Endothelial cell of umbilical vein (primary cell): Measurements from ENCODE around the gene ZDHHC14. TPM values are rescaled to one million over a fixed set of nuclear protein-coding genes. Genes with fewer than 3 reads are reported as not detected.

Source experiments
- BruUV-seq: library from RNA; stranded (reverse); fragments of 400-500 nt; replicated peaks from 2 replicates; lab custom pipeline; 2021; lab: Mats Ljungman, UMichigan
- CTCF ChIA-PET: fragments of 300-600, 350-600 bp; sonication (Branson Sonifier 250); formaldehyde crosslinking; loops from one replicate; lab custom pipeline; 2021; ENCODE audit warnings: antibody characterized with exemption, inconsistent platforms; lab: Charles Lee
- POLR2A ChIA-PET: fragments of 300-600, 350-600 bp; sonication (Branson Sonifier 250); formaldehyde crosslinking; loops from one replicate; lab custom pipeline; 2021; ENCODE audit warnings: antibody characterized with exemption, inconsistent platforms; lab: Charles Lee
- DNase-seq: peaks from one replicate; pipeline ENCODE4 v3.0.0-alpha.2; 2011; ENCODE audit warnings: low read depth, low spot score
- FAIRE-seq: peaks from 2 replicates; lab custom pipeline; 2011; peaks lifted over from hg19 to GRCh38; lab: Jason Lieb, UNC
- H2AFZ ChIP-seq: 2 replicates; pipeline ENCODE4 v1.6.0; 2012; ENCODE audit warnings: low read depth, low read length, control low read depth, inconsistent platforms
- H3K27ac ChIP-seq: 2 replicates; pipeline ENCODE4 v1.5.1; 2011; ENCODE audit warnings: low read depth, mild to moderate bottlenecking, control low read depth, low read length, moderate library complexity; ENCODE audit not compliant: insufficient read depth
- H3K27me3 ChIP-seq, 2 experiments: 2 replicates each; pipeline versions ENCODE4 v1.6.0 to v1.6.1; 2011; ENCODE audit warnings: low read length in 2 of 2, mixed read lengths in 1 of 2; ENCODE audit not compliant: control insufficient read depth in 2 of 2, insufficient read depth in 2 of 2
- H3K36me3 ChIP-seq, 2 experiments: 2 replicates in 1 of 2; 3 replicates in 1 of 2; pipeline ENCODE4 v1.5.1; 2011; ENCODE audit warnings: low read length in 2 of 2, mild to moderate bottlenecking in 1 of 2, moderate library complexity in 1 of 2; ENCODE audit not compliant: control insufficient read depth in 2 of 2, insufficient read depth in 2 of 2; ENCODE audit errors: extremely low read depth in 1 of 2
- H3K4me1 ChIP-seq: 3 replicates; pipeline ENCODE4 v1.5.1; 2011; ENCODE audit warnings: mild to moderate bottlenecking, low read length; ENCODE audit not compliant: control insufficient read depth, insufficient read depth; ENCODE audit errors: extremely low read depth
- H3K4me2 ChIP-seq: 2 replicates; pipeline ENCODE4 v1.6.1; 2011; ENCODE audit warnings: low read length, control low read depth, mixed read lengths; ENCODE audit not compliant: insufficient read depth
- H3K4me3 ChIP-seq, 3 experiments: fragments of 200-600 bp in 1 of 3; sonication (generic), shearing (Covaris generic) in 1 of 3; replicated peaks in 1 of 3; 2 replicates each; pipeline ENCODE4 v1.5.1; 2011 to 2016; ENCODE audit warnings: control low read depth in 3 of 3, low read length in 3 of 3, mild to moderate bottlenecking in 2 of 3, inconsistent platforms in 1 of 3, low read depth in 1 of 3, moderate library complexity in 1 of 3; ENCODE audit not compliant: insufficient read depth in 1 of 3
- H3K79me2 ChIP-seq: 2 replicates; pipeline ENCODE4 v1.6.0; 2012; ENCODE audit warnings: low read length, inconsistent platforms; ENCODE audit not compliant: control insufficient read depth, insufficient read depth
- H3K9ac ChIP-seq: replicated peaks from 2 replicates; pipeline ENCODE3; 2011; ENCODE audit warnings: low read length, control low read depth; ENCODE audit not compliant: insufficient read depth; ENCODE audit errors: extremely low read depth
- H3K9me1 ChIP-seq: replicated peaks from 3 replicates; pipeline ENCODE4 v1.6.0; 2011; ENCODE audit warnings: mild to moderate bottlenecking, low read length; ENCODE audit not compliant: control insufficient read depth, insufficient read depth; ENCODE audit errors: extremely low read depth
- H3K9me3 ChIP-seq: replicated peaks from 2 replicates; pipeline ENCODE4 v1.5.1; 2012; ENCODE audit warnings: low read length, inconsistent platforms; ENCODE audit not compliant: control insufficient read depth, insufficient read depth
- H4K20me1 ChIP-seq: replicated peaks from 2 replicates; pipeline ENCODE3; 2011; ENCODE audit warnings: mild to moderate bottlenecking, low read length; ENCODE audit not compliant: control insufficient read depth, insufficient read depth; ENCODE audit errors: extremely low read depth
- CTCF ChIP-seq, 2 donors: IDR thresholded peaks; 1 replicate in 1 of 2; 2 replicates in 1 of 2; pipeline ENCODE4 v1.5.1; 2011; ENCODE audit warnings: low read length in 2 of 2, mild to moderate bottlenecking in 2 of 2, moderate library complexity in 2 of 2, control low read depth in 1 of 2, inconsistent platforms in 1 of 2, low read depth in 1 of 2; ENCODE audit not compliant: insufficient read depth in 1 of 2; ENCODE audit errors: extremely low read depth in 1 of 2
- EZH2 ChIP-seq: IDR thresholded peaks from 2 replicates; pipeline ENCODE4 v1.6.1; 2012; ENCODE audit warnings: borderline replicate concordance, low read depth, mild to moderate bottlenecking, moderate library complexity, low read length, inconsistent platforms; ENCODE audit not compliant: severe bottlenecking
- FOS ChIP-seq: IDR thresholded peaks from 2 replicates; pipeline ENCODE4 v1.6.1; 2011; ENCODE audit warnings: mild to moderate bottlenecking, low read length, moderate library complexity, borderline replicate concordance; ENCODE audit not compliant: insufficient read depth
- GATA2 ChIP-seq: IDR thresholded peaks from 2 replicates; pipeline ENCODE4 v1.7.0; 2011; ENCODE audit warnings: low read depth, mild to moderate bottlenecking, moderate library complexity, mixed read lengths, low read length; ENCODE audit not compliant: insufficient read length, insufficient read depth
- JUN ChIP-seq: IDR thresholded peaks from 2 replicates; pipeline ENCODE4 v1.6.1; 2011; ENCODE audit warnings: borderline replicate concordance, low read depth; ENCODE audit not compliant: insufficient read length, insufficient read depth
- MYC ChIP-seq: IDR thresholded peaks from one replicate; pipeline ENCODE4 v1.6.1; 2011; ENCODE audit warnings: mild to moderate bottlenecking, low read depth, low read length
- POLR2A ChIP-seq: IDR thresholded peaks from 2 replicates; pipeline ENCODE4 v1.6.1; 2012; ENCODE audit warnings: low read depth, mild to moderate bottlenecking, control low read depth, low read length
- POLR2AphosphoS5 ChIP-seq: IDR thresholded peaks from 2 replicates; pipeline ENCODE4 v1.6.1; 2012; ENCODE audit warnings: low read depth, mild to moderate bottlenecking, control low read depth, low read length, moderate library complexity; ENCODE audit not compliant: insufficient read depth
- dilution Hi-C: fragments of 300-500 bp; cut with MboI; formaldehyde crosslinking; loops from one replicate; pipeline ENCODE4 v1.15.0; 2019; ENCODE audit warnings: low sequenced_read_pairs; ENCODE audit not compliant: extremely low pct_ligation_motif_present
- intact Hi-C: fragments of 100-400 bp; cut with micrococcal nuclease; formaldehyde crosslinking; loops from one replicate; pipeline ENCODE4 v1.10.0; 2022
- polyA plus RNA-seq, 4 experiments: library from polyadenylated mRNA; depleted of rRNA in 3 of 4; stranded (reverse) in 3 of 4; unstranded in 1 of 4; fragments of >200 nt; gene quantifications; 2 replicates each; pipeline versions ENCODE4 v1.2.1 to v1.2.3, GENCODE V29; 2011 to 2012; ENCODE audit warnings: missing spikeins in 1 of 4
- total RNA-seq: library from RNA; stranded (reverse); gene quantifications from 2 replicates; pipeline ENCODE4 v1.2.3, GENCODE V29; 2021
- TF ChIP-seq, protein P1 (sequence below): IDR thresholded peaks from 2 replicates; pipeline ENCODE4 v1.6.1; 2011; ENCODE audit not compliant: insufficient read depth, insufficient read length

Gene ZDHHC14
- total and polyA plus RNA-seq, 2 donors (not counting 3 experiments of a cell fraction or from before 2014, with no cell fraction given) = 23.0 to 25.6 TPM

DNA sequence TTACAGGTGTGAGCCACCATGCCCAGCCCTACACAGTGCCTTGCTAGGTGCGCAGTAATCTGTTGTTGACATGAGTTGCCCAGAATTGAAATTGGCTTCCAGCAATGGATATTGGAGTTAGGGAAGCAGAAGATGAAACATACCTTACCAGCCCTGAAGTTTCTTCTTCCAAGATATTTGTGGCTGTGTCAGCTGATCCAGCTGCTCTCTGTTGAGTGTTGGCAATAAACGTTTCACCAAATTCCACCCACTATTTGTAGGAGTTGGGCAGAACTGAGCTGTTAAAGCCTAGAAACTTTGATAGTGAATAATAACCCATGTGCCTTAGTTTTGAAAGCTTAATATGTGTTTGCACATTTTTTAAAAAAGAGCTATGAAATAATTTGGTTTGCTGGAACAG is 223.8 kb downstream of the ZDHHC14 start:
- Histone ChIP-seq H3K27me3 (no peaks in the 10 kb centered on the region), H3K9me3 (no peaks in the 10 kb centered on the region), H4K20me1 (no peaks in the 10 kb centered on the region), H3K36me3 (peaks cover 0 to 4% of the 10 kb centered on the region in 2 experiments), H3K4me3 (no peak overlapping the region), H3K9ac (no peak overlapping the region), H3K79me2 (no peaks in the 10 kb centered on the region), H3K27ac (no peak overlapping the region), H2AFZ (no peak overlapping the region), H3K4me1 (no peaks in the 10 kb centered on the region), H3K4me2 (no peak overlapping the region), H3K9me1 (no peaks in the 10 kb centered on the region)
- TF ChIP-seq GATA2 (no peak), EZH2 (no peak), MYC (no peak), POLR2AphosphoS5 (no peak), FOS (no peak), CTCF (IDR thresholded peaks at IDR 0.05; ENCODE audit: extremely low read depth in 1 of 2, insufficient read depth in 1 of 2, low read depth in 1 of 2, low read length in 2 of 2) (no peak), POLR2A (no peak), JUN (no peak)
- TF ChIP-seq, protein P1, sequence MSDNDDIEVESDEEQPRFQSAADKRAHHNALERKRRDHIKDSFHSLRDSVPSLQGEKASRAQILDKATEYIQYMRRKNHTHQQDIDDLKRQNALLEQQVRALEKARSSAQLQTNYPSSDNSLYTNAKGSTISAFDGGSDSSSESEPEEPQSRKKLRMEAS = no peak
- dilution Hi-C loops = no loop called here
- DNase-seq = no peak
- intact Hi-C loops = no loop called here
- POLR2A ChIA-PET = no interaction called here
- BruUV-seq = no TSS peak
- CTCF ChIA-PET = no interaction called here
- no peak for FAIRE-seq
